H1 (cell line): ENCODE measurements around the gene CUEDC1. TPM values are rescaled to one million over a fixed set of nuclear protein-coding genes. Genes with fewer than 3 reads are reported as not detected.

Experiments used
- CTCF ChIA-PET: fragments of 300-600 bp; sonication (Branson Sonifier 250); formaldehyde crosslinking; loops from one replicate; lab custom pipeline; 2021; ENCODE audit not compliant: partially characterized antibody; lab: Charles Lee
- POLR2A ChIA-PET: fragments of 300-600 bp; sonication (Branson Sonifier 250); formaldehyde crosslinking; loops from one replicate; lab custom pipeline; 2021; ENCODE audit warnings: inconsistent platforms; ENCODE audit not compliant: partially characterized antibody; lab: Charles Lee
- DNase-seq, 2 experiments: peaks; one replicate each; pipeline versions ENCODE4 v3.0.0 to v3.0.0-alpha.2; 2010 to 2022; ENCODE audit warnings: low spot score in 2 of 2, low read depth in 1 of 2, mixed read lengths in 1 of 2
- FAIRE-seq: peaks from 2 replicates; lab custom pipeline; 2011; peaks lifted over from hg19 to GRCh38; lab: Jason Lieb, UNC
- H2AFZ ChIP-seq: 2 replicates; pipeline ENCODE4 v1.8.1; 2012; ENCODE audit warnings: low read length, inconsistent platforms
- H2AK5ac ChIP-seq: 2 replicates; pipeline ENCODE4 v1.6.1; 2013; ENCODE audit warnings: low read depth, low read length
- H2BK120ac ChIP-seq: replicated peaks from 2 replicates; pipeline ENCODE3; 2013; ENCODE audit warnings: low read depth, low read length, inconsistent platforms
- H2BK12ac ChIP-seq: 2 replicates; pipeline ENCODE4 v1.6.1; 2013; ENCODE audit warnings: low read depth, low read length
- H2BK15ac ChIP-seq: 2 replicates; pipeline ENCODE4 v1.6.1; 2013; ENCODE audit warnings: low read length
- H2BK20ac ChIP-seq: 2 replicates; pipeline ENCODE4 v1.6.1; 2013; ENCODE audit warnings: low read length
- H2BK5ac ChIP-seq: 2 replicates; pipeline ENCODE4 v1.6.1; 2013; ENCODE audit warnings: low read depth, low read length
- H3K14ac ChIP-seq: 2 replicates; pipeline ENCODE4 v1.6.1; 2013; ENCODE audit warnings: inconsistent platforms; ENCODE audit not compliant: insufficient read length
- H3K18ac ChIP-seq: 2 replicates; pipeline ENCODE4 v1.6.1; 2013; ENCODE audit warnings: low read length; ENCODE audit errors: extremely low read depth
- H3K23ac ChIP-seq: 2 replicates; pipeline ENCODE4 v1.6.1; 2013; ENCODE audit warnings: inconsistent platforms; ENCODE audit not compliant: insufficient read length
- H3K23me2 ChIP-seq: 2 replicates; pipeline ENCODE4 v1.6.1; 2013; ENCODE audit warnings: low read depth, low read length
- H3K27ac ChIP-seq: 2 replicates; pipeline ENCODE4 v1.6.1; 2011; ENCODE audit warnings: low read depth, low read length, inconsistent platforms
- H3K27me3 ChIP-seq, 4 experiments: replicated peaks in 1 of 4; 1 replicate in 1 of 4; 2 replicates in 3 of 4; pipeline versions ENCODE4 v1.6.1 to v1.8.1; 2011 to 2013; ENCODE audit warnings: low read length in 3 of 4, mild to moderate bottlenecking in 3 of 4, inconsistent platforms in 2 of 4, mixed read lengths in 2 of 4, moderate library complexity in 1 of 4; ENCODE audit not compliant: control insufficient read depth in 3 of 4, insufficient read depth in 3 of 4; ENCODE audit errors: extremely low read depth in 1 of 4
- H3K36me3 ChIP-seq, 4 experiments: 2 replicates each; pipeline versions ENCODE4 v1.6.1 to v1.8.1; 2011 to 2013; ENCODE audit warnings: mild to moderate bottlenecking in 4 of 4, low read length in 3 of 4, moderate library complexity in 2 of 4, control low read depth in 1 of 4, inconsistent platforms in 1 of 4; ENCODE audit not compliant: insufficient read depth in 4 of 4, control insufficient read depth in 2 of 4
- H3K4ac ChIP-seq: replicated peaks from 2 replicates; pipeline ENCODE3; 2013; ENCODE audit warnings: low read length, low read depth, mixed read lengths, inconsistent platforms; ENCODE audit not compliant: insufficient read length
- H3K4me1 ChIP-seq, 4 experiments: replicated peaks in 1 of 4; 1 replicate in 1 of 4; 2 replicates in 3 of 4; pipeline versions ENCODE4 v1.6.1 to v1.8.1; 2011 to 2013; ENCODE audit warnings: low read length in 3 of 4, inconsistent platforms in 2 of 4, mixed read lengths in 1 of 4; ENCODE audit not compliant: insufficient read depth in 4 of 4, control insufficient read depth in 3 of 4
- H3K4me2 ChIP-seq, 2 experiments: 2 replicates each; pipeline versions ENCODE4 v1.6.1 to v1.8.1; 2011 to 2013; ENCODE audit warnings: low read depth in 2 of 2, low read length in 2 of 2, control low read depth in 1 of 2, inconsistent platforms in 1 of 2, mild to moderate bottlenecking in 1 of 2; ENCODE audit not compliant: insufficient read depth in 1 of 2
- H3K4me3 ChIP-seq, 4 experiments: fragments of 200-600, 300-600 bp in 1 of 4; sonication (generic), shearing (Covaris generic), sonication (Bioruptor Twin) in 1 of 4; 2 replicates each; pipeline versions ENCODE4 v1.5.1 to v1.8.1; 2011 to 2016; ENCODE audit warnings: low read length in 4 of 4, low read depth in 3 of 4, control low read depth in 2 of 4, inconsistent platforms in 2 of 4, mild to moderate bottlenecking in 2 of 4, mixed read lengths in 1 of 4, moderate library complexity in 1 of 4; ENCODE audit not compliant: insufficient read depth in 2 of 4; ENCODE audit errors: extremely low read depth in 1 of 4
- H3K56ac ChIP-seq: replicated peaks from 2 replicates; pipeline ENCODE3; 2013; ENCODE audit warnings: low read depth, mild to moderate bottlenecking, mixed read lengths, low read length, inconsistent platforms; ENCODE audit not compliant: insufficient read length
- H3K79me1 ChIP-seq: 2 replicates; pipeline ENCODE4 v1.6.1; 2013; ENCODE audit warnings: low read depth, low read length, control low read depth
- H3K79me2 ChIP-seq, 2 experiments: 2 replicates each; pipeline versions ENCODE4 v1.6.1 to v1.8.1; 2012 to 2013; ENCODE audit warnings: low read length in 2 of 2, mild to moderate bottlenecking in 2 of 2, inconsistent platforms in 1 of 2; ENCODE audit not compliant: insufficient read depth in 2 of 2, control insufficient read depth in 1 of 2
- H3K9ac ChIP-seq, 4 experiments: replicated peaks in 1 of 4; 1 replicate in 1 of 4; 2 replicates in 3 of 4; pipeline versions ENCODE4 v1.6.1 to v1.8.1; 2011 to 2013; ENCODE audit warnings: low read depth in 3 of 4, low read length in 3 of 4, control low read depth in 2 of 4, mild to moderate bottlenecking in 2 of 4, moderate library complexity in 2 of 4, inconsistent platforms in 1 of 4; ENCODE audit errors: extremely low read depth in 1 of 4
- H3K9me3 ChIP-seq, 2 experiments: 2 replicates each; pipeline versions ENCODE4 v1.6.1 to v1.8.1; 2012 to 2013; ENCODE audit warnings: mild to moderate bottlenecking in 2 of 2, moderate library complexity in 2 of 2, control low read depth in 1 of 2, inconsistent platforms in 1 of 2, low read depth in 1 of 2, low read length in 1 of 2, mixed read lengths in 1 of 2; ENCODE audit not compliant: insufficient read depth in 2 of 2
- H4K20me1 ChIP-seq, 2 experiments: replicated peaks in 1 of 2; 2 replicates each; pipeline versions ENCODE3 to v1.8.1; 2011 to 2013; ENCODE audit warnings: inconsistent platforms in 2 of 2, low read length in 2 of 2, mild to moderate bottlenecking in 1 of 2; ENCODE audit not compliant: insufficient read depth in 2 of 2, control insufficient read depth in 1 of 2
- H4K5ac ChIP-seq: 2 replicates; pipeline ENCODE4 v1.6.1; 2013; ENCODE audit warnings: low read length, low read depth, mixed read lengths, inconsistent platforms; ENCODE audit not compliant: insufficient read length
- H4K8ac ChIP-seq: 2 replicates; pipeline ENCODE4 v1.8.0; 2013; ENCODE audit warnings: mild to moderate bottlenecking, moderate library complexity, low read length, inconsistent platforms; ENCODE audit not compliant: insufficient read depth; ENCODE audit errors: extremely low read depth
- H4K91ac ChIP-seq: replicated peaks from 2 replicates; pipeline ENCODE3; 2013; ENCODE audit warnings: low read length, mixed read lengths, inconsistent platforms; ENCODE audit not compliant: insufficient read length
- CHD1 ChIP-seq: IDR thresholded peaks from 2 replicates; pipeline ENCODE4 v1.6.1; 2012; ENCODE audit warnings: low read depth, low read length, improper control_type of control experiment
- EP300 ChIP-seq, 2 experiments: IDR thresholded peaks; 1 replicate in 1 of 2; 2 replicates in 1 of 2; pipeline ENCODE4 v1.6.1; 2011 to 2012; ENCODE audit warnings: low read depth in 2 of 2, low read length in 2 of 2, mild to moderate bottlenecking in 2 of 2, borderline replicate concordance in 1 of 2, inconsistent platforms in 1 of 2, moderate library complexity in 1 of 2
- EZH2 ChIP-seq: fragments of 200-600 bp; sonication (generic); IDR thresholded peaks from 2 replicates; pipeline ENCODE4 v1.7.1; 2012; ENCODE audit warnings: low read depth, mild to moderate bottlenecking, moderate library complexity, low read length, inconsistent platforms; ENCODE audit not compliant: severe bottlenecking
- HDAC6 ChIP-seq: IDR thresholded peaks from one replicate; pipeline ENCODE4 v1.7.1; 2012; ENCODE audit warnings: low read depth, mild to moderate bottlenecking, inconsistent platforms, low read length, moderate library complexity
- POLR2A ChIP-seq, 2 experiments: IDR thresholded peaks; 1 replicate in 1 of 2; 2 replicates in 1 of 2; pipeline ENCODE4 v1.6.1; 2011; ENCODE audit warnings: low read depth in 2 of 2, low read length in 2 of 2, mild to moderate bottlenecking in 2 of 2; ENCODE audit errors: control extremely low read depth in 1 of 2
- POU5F1 ChIP-seq: IDR thresholded peaks from 2 replicates; pipeline ENCODE4 v1.6.1; 2011; ENCODE audit warnings: low read depth, mild to moderate bottlenecking, low read length, moderate library complexity
- SAP30 ChIP-seq: fragments of 300-600 bp; sonication (generic); IDR thresholded peaks from 2 replicates; pipeline ENCODE4 v1.7.1; 2012; ENCODE audit warnings: low read length, moderate library complexity, mild to moderate bottlenecking, inconsistent platforms; ENCODE audit not compliant: insufficient read depth, insufficient replicate concordance
- SIX5 ChIP-seq: IDR thresholded peaks from 2 replicates; pipeline ENCODE4 v1.6.1; 2011; ENCODE audit warnings: mild to moderate bottlenecking, low read depth, low read length
- SP4 ChIP-seq: IDR thresholded peaks from 2 replicates; pipeline ENCODE4 v1.6.1; 2012; ENCODE audit warnings: low read length, inconsistent platforms
- TAF1 ChIP-seq: IDR thresholded peaks from 2 replicates; pipeline ENCODE4 v1.6.1; 2011; ENCODE audit warnings: mild to moderate bottlenecking, low read depth, low read length
- WGBS, 2 experiments: shearing (Covaris generic) in 1 of 2; methylation state at CpG; one replicate each; pipeline versions ENCODE4 v1.1.6 to v1.1.7; 2013 to 2015; ENCODE audit warnings: low lambda C conversion rate in 2 of 2, mixed read lengths in 2 of 2, inconsistent platforms in 1 of 2, low coverage in 1 of 2, missing lambda C conversion rate in 1 of 2; ENCODE audit not compliant: insufficient replicate concordance in 2 of 2, insufficient coverage in 1 of 2, insufficient read length in 1 of 2; ENCODE audit errors: extremely low coverage in 1 of 2, missing lambda C conversion rate in 1 of 2; 5-methylcytosine and 5-hydroxymethylcytosine counted together
- polyA plus RNA-seq, 7 experiments: library from polyadenylated mRNA; depleted of rRNA in 3 of 7; stranded (reverse) in 5 of 7; unstranded in 2 of 7; fragments of >200 nt in 5 of 7; fragments of 200-250 nt in 2 of 7; gene quantifications; 1 replicate in 5 of 7; 2 replicates in 1 of 7; 4 replicates in 1 of 7; pipeline versions ENCODE4 v1.2.1 to v1.2.3, GENCODE V29; 2011 to 2013; ENCODE audit warnings: missing spikeins in 2 of 7, mixed read lengths in 2 of 7
- total RNA-seq: library from RNA; stranded (reverse); fragmentation: NEBNext Ultra II Directional; extraction: Animal tissue kit (Norgen Biotek cat#: 25700); gene quantifications from 2 replicates; pipeline ENCODE4 v1.2.1, GENCODE V29; 2021
- TF ChIP-seq, protein P1 (sequence below): IDR thresholded peaks from 2 replicates; pipeline ENCODE4 v1.6.1; 2011; ENCODE audit warnings: low read length, improper control_type of control experiment

CUEDC1 gene
- total and polyA plus RNA-seq, 2 of the 8 experiments (the other 6 are each of a cell fraction or from before 2014, with no cell fraction given), result 4.0 to 10.7 TPM

DNA sequence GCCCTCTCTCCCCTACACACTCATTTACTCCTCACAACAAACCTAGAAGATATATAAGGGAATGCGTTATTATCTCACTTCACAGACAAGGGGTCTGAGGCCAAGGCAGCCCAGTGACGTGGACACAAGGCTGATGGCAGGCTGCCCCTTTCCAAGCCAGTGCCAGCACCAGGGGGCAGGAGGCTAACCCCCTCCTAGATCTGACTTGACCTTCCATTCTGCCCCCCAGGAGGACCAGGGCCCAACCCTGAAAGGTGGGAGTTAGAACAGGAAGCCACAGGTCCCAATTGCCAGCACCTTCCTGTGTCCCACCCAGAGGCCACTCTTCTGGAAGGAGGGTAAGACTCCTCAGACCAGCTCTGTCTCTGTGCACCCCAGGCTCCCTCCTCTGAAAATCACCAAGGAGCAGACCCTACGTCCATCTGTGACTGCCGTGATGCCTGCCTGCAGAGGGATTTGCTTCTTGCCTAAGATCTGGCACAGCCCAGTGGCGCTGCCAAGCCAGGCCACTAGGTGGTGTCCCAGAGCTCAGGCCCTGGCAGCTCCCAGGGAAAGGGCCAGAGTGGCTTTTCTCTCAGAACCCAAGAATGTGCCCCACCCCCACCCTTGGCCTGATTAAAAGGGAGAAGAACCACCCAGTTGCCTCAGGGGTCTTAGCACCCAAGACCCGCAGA, 62.9 kb downstream of the CUEDC1 start:
- WGBS, 2 experiments, result 63% methylated on average over 6 of the region's 6 CpGs; no CpG with 5 or more reads in 1 of the 2 experiments
- no peak overlapping the region for H4K8ac ChIP-seq
- no peak overlapping the region for H3K23ac ChIP-seq
- peak overlapping the region; percentile 82 for H2BK20ac ChIP-seq
- peak overlapping the region; percentile 20 for H4K91ac ChIP-seq
- peak overlapping the region; percentile 90 for H2BK5ac ChIP-seq
- no peak overlapping the region for H3K4ac ChIP-seq
- H3K79me2 ChIP-seq, result no peaks in the 10 kb centered on the region
- H3K27me3 ChIP-seq, result no peaks in the 10 kb centered on the region
- H4K5ac ChIP-seq, result no peak overlapping the region
- CTCF ChIA-PET, result interaction anchor here (0.6 to 9.0 kb wide), 32 partner anchors 9 to 300 kb away, joined by 3 to 205 read pairs (median 5); partner anchors contain the start of gene EPX
- peak overlapping the region; percentile 54; the same call in 1 of the 2 replicates for H3K27ac ChIP-seq
- H4K20me1 ChIP-seq, result no peaks in the 10 kb centered on the region
- H3K79me1 ChIP-seq, result no peaks in the 10 kb centered on the region
- peak overlapping the region in 1 of 4 experiments; percentile 32; a peak in 1 of 7 replicates for H3K9ac ChIP-seq
- H2AFZ ChIP-seq, result peak overlapping the region; percentile 17; the same call in 1 of the 2 replicates
- peak overlapping the region; percentile 85; the same call in 1 of the 2 replicates for H3K18ac ChIP-seq
- H2BK15ac ChIP-seq, result peak overlapping the region; percentile 50; the same call in 1 of the 2 replicates
- no peaks in the 10 kb centered on the region for H3K9me3 ChIP-seq
- H3K4me1 ChIP-seq, result peaks cover 8 to 11% (median 11%) of the 10 kb centered on the region in 4 experiments
- H3K36me3 ChIP-seq, result no peaks in the 10 kb centered on the region
- peak overlapping the region; percentile 91 for H2BK12ac ChIP-seq
- FAIRE-seq, result peak; percentile 88
- H3K4me3 ChIP-seq, result peak overlapping the region in 1 of 4 experiments; percentile 1; a peak in 1 of 8 replicates
- H2BK120ac ChIP-seq, result no peak overlapping the region
- H3K4me2 ChIP-seq, result peak overlapping the region in 1 of 2 experiments; percentile 29; a peak in 2 of 4 replicates
- H3K56ac ChIP-seq, result no peak overlapping the region
- H3K23me2 ChIP-seq, result no peaks in the 10 kb centered on the region
- H3K14ac ChIP-seq, result no peak overlapping the region
- peak in 1 of 2 experiments; percentile 99 for DNase-seq
- POLR2A ChIA-PET, result interaction anchor here (0.8 to 2.0 kb wide), 13 partner anchors 13 to 115 kb away, joined by 3 to 9 read pairs (median 4); partner anchors contain the start of genes CUEDC1, SRSF1 and VEZF1
- no peak overlapping the region for H2AK5ac ChIP-seq
- no peak for TF ChIP-seq TAF1
- no peak for TF ChIP-seq SIX5
- no peak for TF ChIP-seq EZH2
- TF ChIP-seq CHD1, result no peak
- TF ChIP-seq SAP30, result no peak
- TF ChIP-seq, protein P1, sequence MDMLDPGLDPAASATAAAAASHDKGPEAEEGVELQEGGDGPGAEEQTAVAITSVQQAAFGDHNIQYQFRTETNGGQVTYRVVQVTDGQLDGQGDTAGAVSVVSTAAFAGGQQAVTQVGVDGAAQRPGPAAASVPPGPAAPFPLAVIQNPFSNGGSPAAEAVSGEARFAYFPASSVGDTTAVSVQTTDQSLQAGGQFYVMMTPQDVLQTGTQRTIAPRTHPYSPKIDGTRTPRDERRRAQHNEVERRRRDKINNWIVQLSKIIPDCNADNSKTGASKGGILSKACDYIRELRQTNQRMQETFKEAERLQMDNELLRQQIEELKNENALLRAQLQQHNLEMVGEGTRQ, result peak; percentile 71
- 0 out of 2 replicates have a peak, but pooled peaks have one; percentile 44 for TF ChIP-seq SP4
- TF ChIP-seq POLR2A (IDR thresholded peaks at IDR 0.05; ENCODE audit: control extremely low read depth in 1 of 2, low read depth in 2 of 2, low read length in 2 of 2), result no peak
- TF ChIP-seq POU5F1, result no peak
- no peak for TF ChIP-seq HDAC6
- peak in 1 of 2 experiments; percentile 71; a peak in 1 of 3 replicates for TF ChIP-seq EP300 (IDR thresholded peaks at IDR 0.05; ENCODE audit: borderline replicate concordance in 1 of 2, low read depth in 2 of 2, low read length in 2 of 2)
